Panc1 (cell line): ENCODE measurements around the gene GNRH2.

Source experiments
- CTCF ChIP-seq: fragments of 450-650 bp; IDR thresholded peaks from 2 replicates; pipeline ENCODE4 v1.5.1; 2017; ENCODE audit warnings: mild to moderate bottlenecking
- POLR2AphosphoS5 ChIP-seq: IDR thresholded peaks from 2 replicates; pipeline ENCODE4 v1.6.1; 2012; ENCODE audit warnings: mild to moderate bottlenecking, low read depth, low read length, moderate library complexity
- REST ChIP-seq, 2 experiments: IDR thresholded peaks; 2 replicates each; pipeline ENCODE4 v1.6.1; 2011 to 2012; ENCODE audit warnings: low read depth in 2 of 2, control low read depth in 1 of 2, low read length in 1 of 2, mild to moderate bottlenecking in 1 of 2, moderate library complexity in 1 of 2; ENCODE audit not compliant: insufficient read depth in 1 of 2

GRCh38 chr20:3084283-3084985 is 41.0 kb downstream of the GNRH2 start, which contains the start of gene AVP:
- no peak for TF ChIP-seq CTCF
- TF ChIP-seq POLR2AphosphoS5 = no peak
- no peak for TF ChIP-seq REST (IDR thresholded peaks at IDR 0.05; ENCODE audit: insufficient read depth in 1 of 2, low read depth in 2 of 2, low read length in 1 of 2)
